AG10803 (cell line): Measurements from ENCODE around the gene PGPEP1.

Experiments used
- DNase-seq: peaks from one replicate; pipeline ENCODE4 v3.0.0; 2010; ENCODE audit warnings: low read depth
- H3K4me3 ChIP-seq: 2 replicates; pipeline ENCODE4 v1.5.1; 2011; ENCODE audit warnings: mild to moderate bottlenecking, low read length, control low read depth
- CTCF ChIP-seq: conservative IDR thresholded peaks from 2 replicates; pipeline ENCODE4 v1.5.1; 2011; ENCODE audit warnings: mild to moderate bottlenecking, low read length, control low read depth, inconsistent platforms

The PGPEP1 gene

DNA sequence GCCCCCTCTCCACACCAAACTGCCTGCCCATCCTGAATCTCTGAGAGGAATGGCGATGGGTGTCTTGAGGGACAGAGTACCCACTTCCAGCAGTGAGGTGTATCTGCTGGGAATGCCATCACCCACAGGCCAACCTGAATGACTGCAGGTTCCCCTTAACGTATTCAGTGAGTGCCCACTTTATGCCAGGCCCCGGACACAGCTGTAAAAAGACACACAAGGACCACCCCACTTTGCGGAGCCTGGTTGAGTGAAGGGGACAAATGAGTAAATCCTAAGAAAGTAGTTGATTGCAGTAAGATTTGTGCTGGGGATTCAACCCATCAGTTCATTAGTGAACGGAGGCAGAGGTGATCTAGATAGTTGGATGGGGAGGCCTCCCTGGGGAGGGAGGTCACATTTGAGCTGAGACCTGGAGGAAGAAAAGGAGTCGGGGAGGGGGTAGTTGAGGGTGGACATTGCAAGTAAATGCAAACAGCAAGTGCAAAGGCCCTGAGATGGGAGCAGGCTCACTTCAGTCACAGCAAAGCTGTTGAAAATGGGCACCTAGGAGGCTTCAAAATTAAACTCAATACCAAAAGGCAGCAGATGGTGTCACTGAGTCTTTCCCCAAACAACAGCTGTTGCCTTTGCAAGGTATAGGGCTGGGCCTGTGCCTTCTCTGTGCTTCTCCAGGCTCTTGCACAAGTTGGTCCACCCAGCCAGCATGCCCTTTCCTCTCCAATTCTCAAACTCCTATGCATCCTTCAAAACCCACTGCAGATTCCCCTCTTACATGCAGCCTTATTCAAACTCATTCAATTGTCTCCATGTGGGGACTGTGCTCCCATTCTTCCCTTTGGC, 49.9 kb downstream of the PGPEP1 start:
- no peak overlapping the region for H3K4me3 ChIP-seq
- DNase-seq: no peak
- TF ChIP-seq CTCF: no peak

- no peak for TF ChIP-seq CTCF
- DNase-seq: no peak
- no peak overlapping the region for H3K4me3 ChIP-seq
These were observed 51.2 kb downstream of the PGPEP1 start for GRCh38 chr19:18391509-18392075.

- H3K4me3 ChIP-seq: no peak overlapping the region
- DNase-seq: no peak
- TF ChIP-seq CTCF: no peak
These were observed 52.0 kb downstream of the PGPEP1 start for GRCh38 chr19:18392417-18392816.

- DNase-seq: no peak
- TF ChIP-seq CTCF: no peak
These were observed 52.5 kb downstream of the PGPEP1 start for GRCh38 chr19:18392926-18393325.

GRCh38 chr19:18393836-18394235, 53.4 kb downstream of the PGPEP1 start:
- no peak for TF ChIP-seq CTCF
- DNase-seq: no peak
- no peak overlapping the region for H3K4me3 ChIP-seq

More at GRCh38 chr19:18392926-18393325, 52.5 kb downstream of the PGPEP1 start:
- no peak overlapping the region for H3K4me3 ChIP-seq

- TF ChIP-seq CTCF: no peak
- DNase-seq: no peak
- no peak overlapping the region for H3K4me3 ChIP-seq
These were observed 56.3 kb downstream of the PGPEP1 start for GRCh38 chr19:18396471-18397241.
